GM18507 (cell line): ENCODE data around the gene CTSV.
A peak's percentile ranks its signal among the peaks of the same experiment; 100 is the strongest.
"Not testable (repeated sequence)": the region's sequence is repeated elsewhere in the genome, so short reads cannot be mapped to it uniquely, and the experiment has no call there.

Source experiments
- DNase-seq: peaks from one replicate; pipeline ENCODE4 v3.0.0; 2011; ENCODE audit warnings: low read depth; ENCODE audit not compliant: insufficient read length; ENCODE audit errors: extremely low spot score
- FAIRE-seq: peaks from 2 replicates; lab custom pipeline; 2011; peaks lifted over from hg19 to GRCh38; lab: Jason Lieb, UNC

The CTSV gene

DNA sequence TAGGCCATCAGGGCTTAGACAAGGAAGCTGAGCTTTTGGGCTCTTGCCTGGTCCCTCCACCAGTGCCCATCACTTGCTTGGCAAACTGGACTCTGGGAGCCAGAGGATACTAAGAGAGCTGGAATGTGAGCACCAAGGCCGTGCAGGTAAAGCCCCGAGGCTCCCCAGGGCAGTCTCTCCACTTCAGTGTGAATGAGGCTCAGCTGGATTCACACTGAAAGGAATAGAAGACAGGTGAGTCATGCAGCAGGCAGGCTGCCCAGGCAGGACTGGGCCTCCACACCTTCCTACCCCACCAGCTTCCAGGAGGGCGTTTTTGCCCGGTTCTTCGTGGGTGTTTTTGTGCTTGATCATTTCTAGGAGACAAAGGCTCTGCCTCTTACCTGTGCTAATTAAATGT lies 7.3 kb upstream of the CTSV start:
- FAIRE-seq (no peak), DNase-seq (no peak)

DNA sequence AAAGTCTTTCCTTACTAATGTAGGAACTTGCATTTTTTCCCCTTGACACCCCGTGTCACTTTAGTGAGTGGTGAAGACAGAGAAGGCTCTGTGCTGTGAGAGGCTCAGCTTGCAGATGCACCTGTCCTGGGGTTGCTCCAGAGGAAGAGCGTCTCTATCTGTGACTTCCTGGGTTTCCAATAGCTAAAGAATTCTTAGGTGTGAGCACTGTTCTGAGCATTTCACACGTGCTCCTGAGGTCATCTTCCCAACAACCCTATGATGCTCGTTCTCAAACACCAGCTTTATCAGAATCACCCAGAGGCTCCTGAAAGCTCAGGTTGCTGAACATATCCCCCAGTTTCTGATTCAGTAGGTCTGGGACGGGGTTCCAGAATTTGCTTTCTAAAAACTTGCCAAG lies 6.4 kb upstream of the CTSV start:
- DNase-seq (no peak), FAIRE-seq (no peak)

DNA sequence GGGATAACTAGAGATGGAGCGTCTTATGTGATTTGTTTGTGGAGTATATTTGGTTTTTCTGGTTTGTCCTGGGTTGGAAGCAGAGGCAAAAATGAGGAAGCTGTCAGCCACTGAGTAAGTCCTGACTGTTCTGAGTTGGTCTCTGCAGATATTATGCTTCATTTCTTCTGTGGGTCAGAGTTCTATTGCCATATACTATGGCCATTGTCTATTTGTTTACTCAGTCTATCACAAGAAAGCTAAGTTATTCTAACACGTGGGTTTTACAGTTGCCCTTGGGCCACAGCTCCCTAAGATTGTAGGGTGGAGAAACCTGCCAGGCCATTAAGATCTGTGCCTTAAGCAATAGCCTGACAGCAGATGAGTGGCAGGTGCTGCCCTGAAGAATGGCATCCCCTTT lies 3.0 kb upstream of the CTSV start:
- FAIRE-seq = no peak
- DNase-seq = no peak

DNA sequence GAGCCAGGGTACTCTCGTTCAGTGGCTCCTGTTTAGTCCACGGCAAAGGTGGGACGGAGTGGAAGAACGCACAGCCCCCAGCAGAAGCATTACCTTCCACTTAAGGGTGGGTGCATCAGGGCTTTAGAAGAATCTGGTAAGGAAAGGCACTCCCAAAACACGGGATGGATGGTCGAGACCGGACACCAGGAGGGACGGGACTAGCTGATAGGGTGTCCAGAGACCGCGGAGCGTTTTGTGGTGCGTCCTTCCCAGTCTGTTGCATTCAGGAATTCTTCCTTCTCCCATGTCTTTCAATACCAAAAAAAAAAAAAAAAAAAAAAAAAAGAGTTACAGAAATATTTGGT lies 545 bp upstream of the CTSV start:
- DNase-seq (no peak), FAIRE-seq (no peak)

DNA sequence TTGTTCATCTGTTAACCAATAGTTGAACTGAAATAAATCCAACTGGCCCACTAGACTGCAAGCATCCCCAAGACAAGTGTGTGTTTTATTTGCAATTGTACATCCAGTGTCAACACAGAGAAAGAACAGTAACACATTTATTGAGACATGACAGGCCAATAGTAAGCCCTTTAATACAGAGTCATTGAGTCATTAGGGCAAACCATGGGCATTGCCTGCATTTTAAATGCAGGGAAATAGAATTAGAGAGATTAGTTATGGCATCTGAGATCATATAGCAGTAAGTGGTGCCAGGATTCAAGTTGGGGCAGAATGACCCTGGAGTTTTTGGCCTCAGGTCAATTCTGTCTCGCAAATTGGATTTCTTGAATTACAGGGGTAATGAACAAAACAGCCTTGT lies 15.4 kb downstream of the CTSV start:
- not testable (repeated sequence) for DNase-seq, FAIRE-seq

DNA sequence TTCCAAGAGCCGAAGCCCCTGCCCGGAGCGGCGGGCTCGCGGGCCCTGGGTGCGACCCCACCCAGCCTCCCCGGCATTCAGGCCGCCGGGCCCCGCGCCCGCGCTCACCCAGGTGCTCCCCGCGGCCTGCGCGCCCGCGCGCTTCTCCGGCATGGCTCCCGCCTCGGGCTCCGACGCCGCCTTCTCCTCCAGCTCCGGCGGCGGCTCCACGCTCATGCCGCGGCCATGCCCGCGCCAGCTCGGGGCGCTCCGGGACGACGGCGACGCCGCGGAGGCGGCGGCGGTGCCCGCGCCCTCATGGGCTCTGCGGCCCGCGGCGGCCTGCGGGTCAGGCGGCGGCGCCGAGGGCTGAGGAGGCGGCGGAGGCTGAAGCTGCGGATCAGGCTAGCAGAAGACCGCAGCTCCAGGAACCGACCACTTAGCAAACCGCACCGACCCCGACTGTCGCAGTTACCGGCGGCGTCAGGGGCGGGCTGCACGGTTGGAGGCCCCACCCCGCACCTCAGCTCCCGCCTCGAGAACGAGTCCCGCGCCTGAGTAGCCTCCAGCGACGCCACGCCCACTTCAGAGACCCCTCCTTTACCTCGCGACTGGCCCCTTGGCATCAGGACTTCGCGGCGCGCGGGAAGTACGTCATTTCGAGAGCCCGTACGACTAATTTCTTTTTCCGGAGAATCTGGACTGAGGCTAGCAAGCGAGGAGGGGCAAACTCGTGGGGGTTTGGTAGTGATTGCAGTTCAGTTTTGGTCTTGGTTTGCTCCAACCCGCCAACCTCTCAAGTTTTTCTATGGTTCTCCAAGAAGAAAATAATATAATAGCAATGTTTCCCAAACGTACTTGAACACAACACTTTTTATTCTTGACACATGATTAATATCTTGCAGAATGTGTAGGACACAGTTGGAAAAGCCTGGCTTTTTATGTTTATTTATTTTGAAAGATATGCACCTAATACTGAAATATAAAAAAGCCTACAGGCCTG lies 25.5 kb downstream of the CTSV start:
- DNase-seq = not testable (repeated sequence)
- FAIRE-seq = peak; percentile 98

DNA sequence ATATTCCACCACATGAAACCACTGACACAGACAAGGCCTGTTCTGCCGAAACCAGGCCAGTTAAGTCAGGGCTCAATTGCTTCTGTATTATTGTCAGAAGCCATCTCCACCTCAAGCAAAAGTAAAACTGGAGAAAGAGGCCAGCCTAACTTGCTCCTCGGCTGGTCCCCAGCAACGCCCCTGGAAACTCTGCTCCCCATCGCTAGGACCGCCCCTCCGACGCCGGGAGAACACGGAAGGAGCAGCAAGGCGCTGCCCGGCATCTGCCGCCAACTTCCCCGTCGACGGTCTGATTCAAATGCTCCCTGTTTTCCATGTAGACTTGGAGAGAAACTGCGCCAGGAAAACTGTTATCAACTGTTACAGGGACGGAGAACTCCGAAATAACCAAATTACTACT lies 26.3 kb downstream of the CTSV start:
- not testable (repeated sequence) for DNase-seq
- FAIRE-seq = peak; percentile 95

DNA sequence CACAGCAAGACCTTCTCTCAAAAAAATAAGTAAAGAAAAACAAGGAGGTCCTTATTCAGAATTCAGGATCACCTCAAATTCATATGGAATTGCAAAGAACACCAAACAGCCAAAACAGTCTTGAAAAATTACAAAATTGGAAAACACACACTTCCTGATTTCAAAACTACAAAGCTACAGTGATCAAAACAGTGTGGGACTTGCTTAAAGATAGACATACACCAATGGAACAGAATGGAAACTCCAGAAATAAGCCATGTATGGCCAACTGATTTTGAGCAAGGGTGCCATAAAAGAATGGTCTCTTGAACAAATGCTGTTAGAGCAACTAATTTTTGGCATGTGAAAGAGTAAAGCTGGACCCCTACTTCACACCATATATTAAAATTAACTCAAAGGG lies 36.7 kb downstream of the CTSV start:
- FAIRE-seq, DNase-seq: not testable (repeated sequence)

DNA sequence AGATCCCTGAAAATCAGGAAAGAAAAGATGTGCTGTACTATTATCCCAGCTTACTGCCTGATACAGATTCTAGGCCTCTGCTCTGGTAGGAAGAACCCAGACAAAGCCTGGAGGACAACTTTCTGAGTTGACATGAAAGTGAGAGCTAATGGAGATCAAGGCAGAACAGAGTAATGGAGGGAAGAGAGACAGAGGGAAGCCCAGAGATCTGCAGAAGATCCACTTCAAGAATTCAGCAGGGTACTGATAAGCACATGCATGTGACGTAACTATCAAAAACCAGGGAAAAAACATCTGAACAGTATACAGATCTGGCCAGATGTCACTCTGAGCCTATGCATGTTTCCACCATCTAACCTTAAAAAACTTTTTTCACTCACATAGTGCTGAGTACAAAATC lies 37.6 kb downstream of the CTSV start:
- FAIRE-seq, DNase-seq: not testable (repeated sequence)

DNA sequence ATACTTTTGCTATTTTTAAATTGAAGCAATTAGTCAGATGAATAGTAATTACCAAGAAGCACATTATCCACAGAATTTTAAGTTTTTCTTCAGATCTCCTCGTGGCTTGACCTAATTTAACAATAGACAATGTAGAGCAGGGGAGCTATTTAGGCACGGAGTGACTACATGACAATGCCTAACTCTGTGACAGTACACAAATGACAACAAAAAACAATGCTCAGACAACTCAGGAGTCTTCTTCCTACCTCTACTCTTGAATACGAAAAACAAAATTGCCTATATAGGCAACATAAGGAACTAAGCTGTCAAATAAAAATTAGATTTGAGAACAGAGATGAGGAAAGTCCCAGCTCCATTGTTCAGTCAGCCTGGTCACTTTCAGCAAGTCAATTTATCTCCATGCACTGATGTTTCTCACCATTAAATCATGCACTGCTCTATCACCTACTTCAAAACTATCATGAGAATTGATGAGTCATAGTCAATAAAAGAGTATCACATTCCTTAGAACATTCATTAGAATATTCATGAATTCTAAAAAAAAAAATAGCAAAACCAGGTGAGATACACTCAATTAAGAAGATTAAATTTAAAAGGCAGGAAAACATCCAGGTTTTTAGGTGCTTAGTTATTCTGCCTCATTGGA lies 38.7 kb downstream of the CTSV start:
- not testable (repeated sequence) for FAIRE-seq, DNase-seq

DNA sequence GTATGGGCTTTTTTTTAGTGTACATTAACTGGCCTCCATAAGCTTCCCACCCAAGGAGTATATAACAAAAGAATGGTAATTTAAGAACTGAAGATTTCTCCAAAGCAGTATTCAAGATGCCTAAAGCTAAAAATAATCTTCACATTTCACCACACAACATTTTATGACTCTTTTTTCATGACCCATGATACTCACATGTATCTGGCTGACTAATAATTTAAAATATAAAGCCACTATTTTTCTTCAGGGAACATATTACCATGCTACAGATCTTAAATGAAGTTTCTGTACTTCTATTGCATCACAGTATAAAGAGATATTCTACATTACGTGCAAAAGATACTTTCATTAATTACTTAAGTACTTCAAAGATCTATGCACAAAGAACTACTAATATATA lies 39.2 kb downstream of the CTSV start:
- not testable (repeated sequence) for FAIRE-seq, DNase-seq

DNA sequence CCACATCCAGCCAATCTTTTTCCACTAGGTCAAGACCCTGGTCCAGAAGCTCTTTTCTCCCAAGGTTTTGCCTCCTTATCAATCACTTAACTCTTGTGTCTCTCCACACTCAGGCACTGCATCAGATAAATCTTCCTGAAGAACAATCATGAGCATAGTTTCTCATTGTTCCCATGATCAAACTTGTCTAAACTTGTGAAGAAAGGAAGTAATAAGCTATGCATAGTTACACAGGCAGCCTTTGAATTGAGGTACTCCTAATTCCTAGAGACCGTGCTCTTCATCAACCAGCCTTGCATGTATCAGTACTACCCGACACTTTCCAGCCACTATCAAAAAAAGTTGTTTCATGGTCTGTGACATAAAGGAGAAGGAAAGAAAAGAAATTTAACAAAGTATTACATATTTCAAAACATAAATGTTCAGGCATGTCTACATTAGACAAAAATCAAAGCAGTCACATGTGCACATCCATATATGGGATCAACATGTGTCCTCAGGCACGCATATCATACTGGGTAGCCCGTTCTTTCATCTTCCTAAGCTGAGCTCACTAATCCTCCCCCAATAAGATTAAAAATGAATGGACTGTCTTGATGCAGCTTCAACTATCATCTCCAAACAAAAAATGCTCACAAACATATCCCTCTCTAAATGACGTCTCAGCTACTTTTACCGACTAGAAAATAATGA lies 41.8 kb downstream of the CTSV start:
- FAIRE-seq, DNase-seq: not testable (repeated sequence)

DNA sequence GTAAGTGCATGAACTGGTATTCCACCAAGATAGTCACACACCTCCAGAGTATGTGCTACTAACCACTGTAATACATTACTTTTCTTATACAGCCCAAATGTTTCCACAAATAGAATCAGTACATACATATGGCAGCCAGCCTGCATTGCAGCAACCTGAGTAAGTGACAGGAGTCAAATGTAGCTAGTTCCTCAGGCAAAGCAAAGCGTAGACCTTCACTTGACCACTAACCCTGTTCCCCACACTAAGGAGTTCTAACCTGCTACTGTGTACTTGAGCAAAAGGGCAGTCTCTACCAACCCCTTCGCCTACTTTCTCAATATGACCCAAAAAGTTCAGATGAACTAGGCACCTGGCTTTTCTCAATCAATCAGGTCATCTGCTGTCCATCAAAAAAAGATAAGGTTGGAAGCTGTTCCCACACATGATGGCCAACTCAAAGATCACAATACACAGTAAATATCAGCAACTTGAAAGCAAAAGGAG lies 44.4 kb downstream of the CTSV start:
- FAIRE-seq, DNase-seq: not testable (repeated sequence)

DNA sequence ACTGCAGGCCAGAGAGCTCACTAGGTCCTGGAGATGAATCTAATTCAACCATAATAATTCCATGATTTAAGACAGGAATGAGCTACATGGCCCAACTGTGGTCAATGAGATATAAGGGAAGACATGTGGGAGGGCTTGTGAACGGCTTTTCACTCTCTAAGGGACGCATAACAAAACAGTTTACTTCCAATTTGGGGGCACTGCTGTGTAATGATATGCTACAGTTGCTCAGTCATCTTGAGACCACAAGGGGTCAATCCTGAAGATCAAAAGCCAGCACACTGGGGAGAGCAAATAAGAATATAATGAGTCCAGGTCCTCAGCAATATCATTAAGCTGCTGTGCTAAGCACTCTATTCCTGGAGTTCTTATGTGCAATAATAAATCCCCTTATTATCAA lies 46.6 kb downstream of the CTSV start:
- not testable (repeated sequence) for FAIRE-seq, DNase-seq

DNA sequence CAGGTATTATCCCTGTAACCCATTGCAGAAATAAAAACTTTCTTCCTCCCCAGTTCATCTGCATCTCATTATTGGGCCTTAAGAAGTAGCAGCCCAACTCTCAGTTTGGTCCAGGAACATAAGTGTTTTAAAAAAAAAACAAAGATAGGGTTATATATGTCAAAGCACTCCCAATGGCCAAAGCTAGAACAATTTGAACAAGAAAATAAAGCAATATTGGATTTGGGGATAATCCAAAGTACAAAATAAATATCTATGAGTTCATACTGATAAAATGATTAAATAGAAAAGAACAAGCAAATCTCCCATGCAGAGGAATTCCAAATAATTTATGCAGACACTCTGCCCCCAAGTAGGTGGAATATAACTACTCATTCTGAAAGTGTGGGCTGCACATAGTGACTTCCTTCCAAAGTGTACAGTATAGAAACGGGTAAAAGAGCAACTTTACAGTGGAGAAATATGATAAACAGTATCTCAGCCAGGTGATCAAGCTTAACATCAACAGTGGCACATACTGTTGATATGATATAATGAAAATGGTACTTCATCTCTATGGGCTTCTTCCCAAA lies 49.1 kb downstream of the CTSV start:
- not testable (repeated sequence) for FAIRE-seq, DNase-seq

DNA sequence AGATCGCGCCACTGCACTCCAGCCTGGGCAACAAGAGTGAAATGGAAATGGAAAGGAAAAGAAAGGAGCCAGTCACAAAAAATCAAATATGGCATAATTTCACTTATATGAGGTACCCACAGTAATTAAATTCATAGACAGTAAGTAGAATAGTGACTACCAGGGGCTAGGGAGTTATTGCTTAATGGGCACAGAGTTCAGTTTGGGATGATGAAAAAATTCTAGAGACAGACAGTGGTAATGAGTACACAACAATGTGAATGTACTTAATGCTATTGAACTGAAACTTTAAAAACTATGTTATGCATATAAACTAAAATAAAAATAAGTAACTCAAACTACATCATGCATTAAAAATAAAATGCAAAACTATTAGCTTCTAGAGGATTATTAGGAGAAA lies 54.1 kb downstream of the CTSV start:
- not testable (repeated sequence) for FAIRE-seq, DNase-seq

DNA sequence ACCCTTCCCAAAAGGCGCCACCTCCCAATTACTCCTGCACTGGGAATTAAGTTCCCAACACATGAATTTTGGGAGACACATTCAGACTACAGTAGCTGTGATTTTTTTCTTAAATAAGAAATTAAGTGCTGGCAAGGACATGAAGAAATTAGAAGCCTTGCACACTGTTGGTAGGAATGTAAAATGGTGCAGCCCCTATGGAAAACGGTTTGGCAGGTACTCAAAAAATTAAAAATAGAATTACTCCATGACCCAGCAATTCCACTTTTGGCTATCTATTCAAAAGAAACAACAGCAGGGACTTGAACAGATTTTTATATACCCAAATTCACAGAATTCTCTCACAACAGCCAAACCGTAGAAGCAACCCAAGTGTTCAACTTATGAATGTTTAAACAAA lies 54.8 kb downstream of the CTSV start:
- FAIRE-seq, DNase-seq: not testable (repeated sequence)

DNA sequence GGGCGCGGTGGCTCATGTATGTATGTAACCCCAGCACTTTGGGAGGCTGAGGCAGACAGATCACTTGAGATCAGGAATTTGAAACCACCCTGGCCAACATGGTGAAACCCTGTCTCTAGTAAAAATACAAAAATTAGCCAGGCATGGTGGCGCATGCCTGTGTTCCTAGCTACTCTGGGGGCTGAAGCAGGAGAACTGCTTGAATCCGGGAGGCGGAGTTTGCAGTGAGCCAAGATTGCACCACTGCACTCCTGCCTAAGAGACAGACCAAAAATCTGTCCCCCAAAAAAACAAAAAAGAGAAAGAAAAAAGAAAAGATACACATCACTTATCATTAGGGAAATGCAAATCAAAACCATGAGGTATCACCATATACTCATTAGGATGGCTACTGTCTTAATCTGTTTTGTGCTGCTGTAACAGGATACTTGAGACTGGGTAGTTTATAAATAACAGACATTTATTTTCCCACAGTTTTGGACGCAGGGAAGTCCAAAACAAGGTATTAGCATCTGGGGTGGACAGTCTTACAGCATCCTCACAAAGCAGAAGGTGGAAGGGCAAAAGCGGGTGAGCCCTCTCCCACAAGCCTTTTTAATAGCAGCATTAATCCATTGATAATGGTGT lies 55.3 kb downstream of the CTSV start:
- FAIRE-seq, DNase-seq: not testable (repeated sequence)
